GM12891 (cell line): Measurements from ENCODE around the gene NUDT8.

Source experiments
- PAX5 ChIP-seq: IDR thresholded peaks from 2 replicates; pipeline ENCODE4 v1.6.1; 2011; ENCODE audit warnings: low read length, moderate library complexity, mild to moderate bottlenecking; ENCODE audit not compliant: insufficient read depth, severe bottlenecking
- POLR2AphosphoS5 ChIP-seq: IDR thresholded peaks from 2 replicates; pipeline ENCODE4 v1.6.1; 2011; ENCODE audit warnings: low read depth, low read length, control low read depth

GRCh38 chr11:67596753-67597300, 32.9 kb downstream of the NUDT8 start:
- TF ChIP-seq POLR2AphosphoS5, result no peak
- TF ChIP-seq PAX5, result no peak
